ENCODE measurements around the gene SHQ1. TPM values are rescaled to one million over a fixed set of nuclear protein-coding genes. Genes with fewer than 3 reads are reported as not detected.

The SHQ1 gene
- total and polyA plus RNA-seq, 2 donors (not counting 3 experiments of a cell fraction or from before 2014, with no cell fraction given) = 7.3 to 20.6 TPM

GRCh38 chr3:72797773-72798543, 50.3 kb downstream of the SHQ1 start:
- POLR2A ChIA-PET = no interaction called here
- FAIRE-seq = no peak

More at GRCh38 chr3:72797773-72798543, 50.3 kb downstream of the SHQ1 start:
- intact Hi-C loops (cut with micrococcal nuclease) = no loop called here
- Histone ChIP-seq H4K20me1 (replicated peaks; ENCODE audit: control insufficient read depth, extremely low read depth, insufficient read depth, low read length) (no peaks in the 10 kb centered on the region), H3K9me1 (replicated peaks; ENCODE audit: control insufficient read depth, extremely low read depth, insufficient read depth, low read length) (no peaks in the 10 kb centered on the region), H3K27me3 (ENCODE audit: control insufficient read depth in 2 of 2, insufficient read depth in 2 of 2, low read length in 2 of 2) (no peaks in the 10 kb centered on the region), H3K36me3 (ENCODE audit: control insufficient read depth in 2 of 2, extremely low read depth in 1 of 2, insufficient read depth in 2 of 2, low read length in 2 of 2) (no peaks in the 10 kb centered on the region), H3K4me2 (ENCODE audit: insufficient read depth, low read length) (no peak overlapping the region), H3K79me2 (ENCODE audit: control insufficient read depth, insufficient read depth, low read length) (no peaks in the 10 kb centered on the region), H3K27ac (ENCODE audit: insufficient read depth, low read depth, low read length) (no peak overlapping the region), H3K9ac (replicated peaks; ENCODE audit: extremely low read depth, insufficient read depth, low read length) (no peak overlapping the region), H3K4me1 (ENCODE audit: control insufficient read depth, extremely low read depth, insufficient read depth, low read length) (peaks cover 4% of the 10 kb centered on the region), H2AFZ (ENCODE audit: low read depth, low read length) (no peak overlapping the region), H3K9me3 (replicated peaks; ENCODE audit: control insufficient read depth, insufficient read depth, low read length) (no peaks in the 10 kb centered on the region), H3K4me3 (replicated peaks in 1 of 3; ENCODE audit: insufficient read depth in 1 of 3, low read depth in 1 of 3, low read length in 3 of 3) (no peak overlapping the region)
- peak; percentile 48 for DNase-seq (ENCODE audit: low read depth, low spot score)
- BruUV-seq (replicated peaks) = no TSS peak
- dilution Hi-C loops (cut with MboI; ENCODE audit: extremely low pct_ligation_motif_present, low sequenced_read_pairs) = no loop called here
- CTCF ChIA-PET = interaction anchor here (0.9 to 1.8 kb wide), 7 partner anchors 9 to 923 kb away, joined by 3 to 8 read pairs (median 4); no protein-coding TSS in a partner anchor
- TF ChIP-seq POLR2AphosphoS5 (IDR thresholded peaks at IDR 0.05; ENCODE audit: insufficient read depth, low read depth, low read length) (no peak), JUN (IDR thresholded peaks at IDR 0.05; ENCODE audit: borderline replicate concordance, insufficient read depth, insufficient read length, low read depth) (no peak), CTCF (IDR thresholded peaks at IDR 0.05; ENCODE audit: extremely low read depth in 1 of 2, insufficient read depth in 1 of 2, low read depth in 1 of 2, low read length in 2 of 2) (no peak), MYC (IDR thresholded peaks at IDR 0.05; ENCODE audit: low read depth, low read length) (no peak), FOS (IDR thresholded peaks at IDR 0.05; ENCODE audit: borderline replicate concordance, insufficient read depth, low read length) (no peak), POLR2A (IDR thresholded peaks at IDR 0.05; ENCODE audit: low read depth, low read length) (no peak), GATA2 (IDR thresholded peaks at IDR 0.05; ENCODE audit: insufficient read depth, insufficient read length, low read depth, low read length) (no peak), EZH2 (IDR thresholded peaks at IDR 0.05; ENCODE audit: borderline replicate concordance, low read depth, low read length, severe bottlenecking) (no peak)

Data from endothelial cell of umbilical vein (primary cell).